HepG2 (cell line): ENCODE data around the gene JMJD4. TPM values are rescaled to one million over a fixed set of nuclear protein-coding genes. Genes with fewer than 3 reads are reported as not detected.

Source experiments
- ATAC-seq: fragments of 200-7000 bp; cut with Tn5 transposase; 3 replicates; pipeline ENCODE4 v1.9.1; 2020; ENCODE audit warnings: mild to moderate bottlenecking, moderate library complexity
- BruUV-seq: library from RNA; stranded (reverse); fragments of 400-500 nt; replicated peaks from 2 replicates; lab custom pipeline; 2021; lab: Mats Ljungman, UMichigan
- CTCF ChIA-PET: fragments of 300-600 bp; formaldehyde crosslinking; extraction: SDS; loops from one replicate; lab custom pipeline; 2021; ENCODE audit warnings: low total read pairs, inconsistent platforms, low intra/inter-chr PET ratio; lab: Yijun Ruan, JAX
- POLR2A ChIA-PET: fragments of 350-600 bp; sonication (Branson Sonifier 250); formaldehyde crosslinking; loops from one replicate; lab custom pipeline; 2020; ENCODE audit warnings: antibody characterized with exemption, inconsistent platforms; lab: Yijun Ruan, JAX
- DNase-seq: peaks from one replicate; pipeline ENCODE4 v3.0.0-alpha.2; 2015; ENCODE audit warnings: low spot score
- FAIRE-seq: peaks from 3 replicates; lab custom pipeline; 2011; peaks lifted over from hg19 to GRCh38; lab: Jason Lieb, UNC
- H2AFZ ChIP-seq: one replicate; pipeline ENCODE4 v1.6.1; 2011; ENCODE audit warnings: low read length, inconsistent platforms
- H3K27ac ChIP-seq: fragments of 300-600 bp; 3 replicates; pipeline ENCODE4 v1.8.0; 2011; ENCODE audit warnings: mixed run types, mild to moderate bottlenecking, mixed read lengths, low read length, inconsistent platforms; ENCODE audit not compliant: insufficient read depth; ENCODE audit errors: extremely low read length
- H3K27me3 ChIP-seq, 2 experiments: fragments of 200-600 bp in 1 of 2; 2 replicates in 1 of 2; 3 replicates in 1 of 2; pipeline versions ENCODE4 v1.6.0 to v1.8.0; 2011; ENCODE audit warnings: low read length in 2 of 2, mild to moderate bottlenecking in 2 of 2, moderate library complexity in 2 of 2, inconsistent platforms in 1 of 2; ENCODE audit not compliant: insufficient read depth in 2 of 2, control insufficient read depth in 1 of 2
- H3K36me3 ChIP-seq, 2 experiments: fragments of 200-600 bp in 1 of 2; replicated peaks in 1 of 2; 2 replicates in 1 of 2; 3 replicates in 1 of 2; pipeline versions ENCODE4 v1.5.1 to v1.8.0; 2011; ENCODE audit warnings: low read length in 2 of 2, inconsistent platforms in 1 of 2; ENCODE audit not compliant: insufficient read depth in 2 of 2, control insufficient read depth in 1 of 2
- H3K4me1 ChIP-seq: 2 replicates; pipeline ENCODE4 v1.5.1; 2012; ENCODE audit warnings: low read length, inconsistent platforms; ENCODE audit not compliant: insufficient read depth
- H3K4me2 ChIP-seq: 2 replicates; pipeline ENCODE4 v1.6.0; 2011; ENCODE audit warnings: low read depth, low read length, inconsistent platforms
- H3K4me3 ChIP-seq, 3 experiments: fragments of 200-600 bp in 1 of 3; sonication (generic), shearing (Covaris generic) in 1 of 3; replicated peaks in 1 of 3; 2 replicates each; pipeline ENCODE4 v1.5.1; 2011 to 2016; ENCODE audit warnings: low read length in 3 of 3, inconsistent platforms in 2 of 3, low read depth in 2 of 3, mild to moderate bottlenecking in 2 of 3, control low read depth in 1 of 3, mixed read lengths in 1 of 3; ENCODE audit not compliant: insufficient read depth in 1 of 3
- H3K79me2 ChIP-seq: one replicate; pipeline ENCODE4 v1.6.1; 2011; ENCODE audit warnings: low read length, inconsistent platforms; ENCODE audit not compliant: insufficient read depth
- H3K9ac ChIP-seq: 2 replicates; pipeline ENCODE4 v1.6.0; 2011; ENCODE audit warnings: mild to moderate bottlenecking, low read depth, low read length, inconsistent platforms; ENCODE audit not compliant: insufficient read depth
- H3K9me3 ChIP-seq: 2 replicates; pipeline ENCODE4 v1.5.1; 2012; ENCODE audit warnings: mild to moderate bottlenecking, low read length
- H4K20me1 ChIP-seq: 2 replicates; pipeline ENCODE4 v1.6.0; 2011; ENCODE audit warnings: inconsistent platforms, mild to moderate bottlenecking, low read length, moderate library complexity; ENCODE audit not compliant: insufficient read depth
- ZNF232 ChIP-seq: sonication (generic); formaldehyde crosslinking; IDR thresholded peaks from 2 replicates; pipeline ENCODE4 v1.4.0; 2020; ENCODE audit warnings: missing genetic modification reagents, borderline replicate concordance
- ZZZ3 ChIP-seq: sonication (generic); formaldehyde crosslinking; IDR thresholded peaks from 2 replicates; pipeline ENCODE4 v1.4.0; 2020; ENCODE audit warnings: missing genetic modification reagents, mild to moderate bottlenecking, borderline replicate concordance
- WGBS: methylation state at CpG from one replicate; pipeline ENCODE4 v1.1.6; 2017; ENCODE audit warnings: low lambda C conversion rate; 5-methylcytosine and 5-hydroxymethylcytosine counted together
- in situ Hi-C: cut with HindIII; loops from 2 replicates; pipeline ENCODE4 v1.10.0; 2017; ENCODE audit warnings: low pct_unique_long_range_greater_than_20kb; ENCODE audit not compliant: extremely low pct_ligation_motif_present
- intact Hi-C: fragments of 100-400 bp; cut with micrococcal nuclease; formaldehyde crosslinking; loops from one replicate; pipeline ENCODE4 v1.10.0; 2022; ENCODE audit not compliant: unreplicated experiment
- polyA plus RNA-seq, 8 experiments: library from polyadenylated mRNA; depleted of rRNA in 3 of 8; stranded (reverse) in 7 of 8; unstranded in 1 of 8; fragments of >200 nt; fragmentation: Illumina TruSeq in 4 of 8; extraction: Trizol in 4 of 8; gene quantifications; 2 replicates each; pipeline versions ENCODE4 v1.2.1 to v1.2.3, GENCODE V29; 2011 to 2016; ENCODE audit warnings: low read depth in 4 of 8, missing spikeins in 1 of 8, mixed read lengths in 1 of 8; ENCODE audit not compliant: insufficient read depth in 1 of 8
- total RNA-seq, 5 experiments: library from RNA; depleted of rRNA; stranded (reverse); fragments of >200 nt; fragmentation: Illumina TruSeq; extraction: Trizol; gene quantifications; 2 replicates each; pipeline ENCODE4 v1.2.3, GENCODE V29; 2016; ENCODE audit warnings: low read depth in 1 of 5
- TF ChIP-seq, protein P1 (sequence below): sonication (generic); formaldehyde crosslinking; IDR thresholded peaks from 2 replicates; pipeline ENCODE4 v1.9.0; 2021; ENCODE audit warnings: missing genetic modification reagents, borderline replicate concordance
- TF ChIP-seq, protein P2 (sequence below): sonication (generic); formaldehyde crosslinking; IDR thresholded peaks from 2 replicates; pipeline ENCODE4 v1.5.0; 2020; ENCODE audit warnings: missing genetic modification reagents

The JMJD4 gene
- total and polyA plus RNA-seq, 2 of the 13 experiments (the other 11 are each of a cell fraction or from before 2014, with no cell fraction given) = 10.2 to 29.0 TPM

DNA sequence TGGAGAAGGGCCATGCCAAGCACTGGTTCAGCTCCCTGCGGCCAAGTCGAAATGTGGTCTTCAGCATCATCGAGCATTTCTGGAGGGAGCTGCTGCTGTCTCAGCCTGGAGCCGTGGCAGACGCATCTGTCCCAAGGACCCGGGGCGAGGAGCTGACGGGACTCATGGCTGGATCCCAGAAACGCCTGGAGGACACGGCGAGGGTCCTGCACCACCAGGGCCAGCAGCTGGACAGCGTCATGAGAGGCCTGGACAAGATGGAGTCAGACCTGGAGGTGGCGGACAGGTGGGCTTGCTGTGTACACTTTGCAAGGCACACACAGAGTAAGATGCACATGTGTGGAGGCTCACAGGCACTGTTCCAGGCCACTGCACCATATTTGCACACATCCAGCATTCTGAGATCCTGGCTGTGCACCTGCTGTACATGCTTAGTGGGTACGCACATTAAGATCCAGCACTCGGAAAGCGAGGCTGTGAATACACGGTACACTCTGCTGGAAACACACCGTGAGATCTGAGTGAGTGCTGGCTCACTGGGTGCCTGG, 12.9 kb upstream of the JMJD4 start:
- Histone ChIP-seq H3K4me1 (no peaks in the 10 kb centered on the region), H3K27ac (no peak overlapping the region), H3K27me3 (no peaks in the 10 kb centered on the region), H3K4me2 (no peak overlapping the region), H2AFZ (no peak overlapping the region), H4K20me1 (no peaks in the 10 kb centered on the region), H3K9ac (no peak overlapping the region), H3K4me3 (no peak overlapping the region), H3K79me2 (peaks cover 4% of the 10 kb centered on the region), H3K9me3 (no peaks in the 10 kb centered on the region), H3K36me3 (peaks cover 17 to 31% of the 10 kb centered on the region in 2 experiments; a peak in 4 of 5 replicates)
- no peak for FAIRE-seq
- WGBS = 96% methylated on average over 13 of the region's 18 CpGs
- in situ Hi-C loops (loop anchor here (10.0 kb wide), 1 partner anchor 263 kb away; no protein-coding TSS in a partner anchor), intact Hi-C loops (no loop called here)
- TF ChIP-seq ZNF232 (no peak), ZZZ3 (no peak)
- TF ChIP-seq, protein P1, sequence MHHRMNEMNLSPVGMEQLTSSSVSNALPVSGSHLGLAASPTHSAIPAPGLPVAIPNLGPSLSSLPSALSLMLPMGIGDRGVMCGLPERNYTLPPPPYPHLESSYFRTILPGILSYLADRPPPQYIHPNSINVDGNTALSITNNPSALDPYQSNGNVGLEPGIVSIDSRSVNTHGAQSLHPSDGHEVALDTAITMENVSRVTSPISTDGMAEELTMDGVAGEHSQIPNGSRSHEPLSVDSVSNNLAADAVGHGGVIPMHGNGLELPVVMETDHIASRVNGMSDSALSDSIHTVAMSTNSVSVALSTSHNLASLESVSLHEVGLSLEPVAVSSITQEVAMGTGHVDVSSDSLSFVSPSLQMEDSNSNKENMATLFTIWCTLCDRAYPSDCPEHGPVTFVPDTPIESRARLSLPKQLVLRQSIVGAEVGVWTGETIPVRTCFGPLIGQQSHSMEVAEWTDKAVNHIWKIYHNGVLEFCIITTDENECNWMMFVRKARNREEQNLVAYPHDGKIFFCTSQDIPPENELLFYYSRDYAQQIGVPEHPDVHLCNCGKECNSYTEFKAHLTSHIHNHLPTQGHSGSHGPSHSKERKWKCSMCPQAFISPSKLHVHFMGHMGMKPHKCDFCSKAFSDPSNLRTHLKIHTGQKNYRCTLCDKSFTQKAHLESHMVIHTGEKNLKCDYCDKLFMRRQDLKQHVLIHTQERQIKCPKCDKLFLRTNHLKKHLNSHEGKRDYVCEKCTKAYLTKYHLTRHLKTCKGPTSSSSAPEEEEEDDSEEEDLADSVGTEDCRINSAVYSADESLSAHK = no peak
- TF ChIP-seq, protein P2, sequence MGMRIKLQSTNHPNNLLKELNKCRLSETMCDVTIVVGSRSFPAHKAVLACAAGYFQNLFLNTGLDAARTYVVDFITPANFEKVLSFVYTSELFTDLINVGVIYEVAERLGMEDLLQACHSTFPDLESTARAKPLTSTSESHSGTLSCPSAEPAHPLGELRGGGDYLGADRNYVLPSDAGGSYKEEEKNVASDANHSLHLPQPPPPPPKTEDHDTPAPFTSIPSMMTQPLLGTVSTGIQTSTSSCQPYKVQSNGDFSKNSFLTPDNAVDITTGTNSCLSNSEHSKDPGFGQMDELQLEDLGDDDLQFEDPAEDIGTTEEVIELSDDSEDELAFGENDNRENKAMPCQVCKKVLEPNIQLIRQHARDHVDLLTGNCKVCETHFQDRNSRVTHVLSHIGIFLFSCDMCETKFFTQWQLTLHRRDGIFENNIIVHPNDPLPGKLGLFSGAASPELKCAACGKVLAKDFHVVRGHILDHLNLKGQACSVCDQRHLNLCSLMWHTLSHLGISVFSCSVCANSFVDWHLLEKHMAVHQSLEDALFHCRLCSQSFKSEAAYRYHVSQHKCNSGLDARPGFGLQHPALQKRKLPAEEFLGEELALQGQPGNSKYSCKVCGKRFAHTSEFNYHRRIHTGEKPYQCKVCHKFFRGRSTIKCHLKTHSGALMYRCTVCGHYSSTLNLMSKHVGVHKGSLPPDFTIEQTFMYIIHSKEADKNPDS = no peak
- CTCF ChIA-PET = no interaction called here
- POLR2A ChIA-PET = no interaction called here
- ATAC-seq = no peak
- DNase-seq = no peak
- BruUV-seq = no TSS peak
